RWPE2 (cell line): Measurements from ENCODE around the gene MRM1.

ENCODE experiments used
- ATAC-seq: fragments of 200-7000 bp; cut with Tn5 transposase; 3 replicates; pipeline ENCODE4 v1.9.1; 2021; ENCODE audit warnings: low read depth
- DNase-seq: peaks from one replicate; pipeline ENCODE4 v3.0.0-alpha.2; 2020; ENCODE audit warnings: low spot score
- H3K27ac ChIP-seq: fragments of 450-650 bp; 2 replicates; pipeline ENCODE4 v1.5.1; 2017; ENCODE audit warnings: mild to moderate bottlenecking; ENCODE audit not compliant: poor library complexity, severe bottlenecking
- H3K27me3 ChIP-seq: fragments of 250-450 bp; sonication (Bioruptor Pico); 2 replicates; pipeline ENCODE4 v1.5.1; 2021; ENCODE audit warnings: mild to moderate bottlenecking, moderate library complexity; ENCODE audit not compliant: insufficient read depth, poor library complexity, severe bottlenecking
- H3K36me3 ChIP-seq: fragments of 250-450 bp; sonication (Bioruptor Pico); 2 replicates; pipeline ENCODE4 v1.5.1; 2020; ENCODE audit warnings: low read depth, mild to moderate bottlenecking, moderate library complexity
- H3K4me1 ChIP-seq: fragments of 250-450 bp; sonication (Bioruptor Pico); 2 replicates; pipeline ENCODE4 v1.5.1; 2021; ENCODE audit warnings: mild to moderate bottlenecking, moderate library complexity; ENCODE audit not compliant: insufficient read depth, poor library complexity, severe bottlenecking
- H3K4me3 ChIP-seq: fragments of 250-450 bp; sonication (Bioruptor Pico); 2 replicates; pipeline ENCODE4 v1.5.1; 2021; ENCODE audit warnings: mild to moderate bottlenecking, moderate library complexity; ENCODE audit not compliant: severe bottlenecking
- H3K9me3 ChIP-seq: fragments of 250-450 bp; sonication (Bioruptor Pico); 2 replicates; pipeline ENCODE4 v1.5.1; 2021; ENCODE audit warnings: mild to moderate bottlenecking, moderate library complexity; ENCODE audit not compliant: severe bottlenecking
- TF ChIP-seq, protein P1 (sequence below): fragments of 450-650 bp; IDR thresholded peaks from one replicate; pipeline ENCODE4 v1.5.1; 2017; ENCODE audit warnings: mild to moderate bottlenecking, moderate library complexity; ENCODE audit not compliant: poor library complexity, severe bottlenecking

The MRM1 gene

DNA sequence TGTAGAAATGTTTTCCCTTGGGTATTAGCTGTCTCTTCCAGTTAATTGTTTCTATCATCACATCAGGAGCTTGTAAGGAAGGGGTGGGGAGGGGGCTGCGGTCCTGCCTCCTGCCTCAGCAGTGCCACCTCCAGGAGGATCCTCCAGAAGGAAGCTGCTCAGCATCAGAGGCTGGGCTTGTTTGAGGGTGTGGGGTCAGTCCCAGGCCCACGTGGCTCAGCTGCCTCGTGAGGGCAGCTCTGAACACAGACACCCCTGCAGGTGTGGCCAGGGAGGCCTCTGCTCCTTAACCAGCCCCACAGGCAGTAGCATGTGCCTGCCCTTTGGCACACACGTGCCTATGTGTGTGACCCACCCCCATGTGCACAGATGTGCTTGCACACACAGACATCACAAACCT lies 46.3 kb downstream of the MRM1 start:
- DNase-seq, result no peak
- 0 out of 3 replicates have a peak, but pooled peaks have one; percentile 29 for ATAC-seq
- H3K4me1 ChIP-seq, result no peaks in the 10 kb centered on the region
- H3K27ac ChIP-seq, result no peak overlapping the region
- TF ChIP-seq, protein P1, sequence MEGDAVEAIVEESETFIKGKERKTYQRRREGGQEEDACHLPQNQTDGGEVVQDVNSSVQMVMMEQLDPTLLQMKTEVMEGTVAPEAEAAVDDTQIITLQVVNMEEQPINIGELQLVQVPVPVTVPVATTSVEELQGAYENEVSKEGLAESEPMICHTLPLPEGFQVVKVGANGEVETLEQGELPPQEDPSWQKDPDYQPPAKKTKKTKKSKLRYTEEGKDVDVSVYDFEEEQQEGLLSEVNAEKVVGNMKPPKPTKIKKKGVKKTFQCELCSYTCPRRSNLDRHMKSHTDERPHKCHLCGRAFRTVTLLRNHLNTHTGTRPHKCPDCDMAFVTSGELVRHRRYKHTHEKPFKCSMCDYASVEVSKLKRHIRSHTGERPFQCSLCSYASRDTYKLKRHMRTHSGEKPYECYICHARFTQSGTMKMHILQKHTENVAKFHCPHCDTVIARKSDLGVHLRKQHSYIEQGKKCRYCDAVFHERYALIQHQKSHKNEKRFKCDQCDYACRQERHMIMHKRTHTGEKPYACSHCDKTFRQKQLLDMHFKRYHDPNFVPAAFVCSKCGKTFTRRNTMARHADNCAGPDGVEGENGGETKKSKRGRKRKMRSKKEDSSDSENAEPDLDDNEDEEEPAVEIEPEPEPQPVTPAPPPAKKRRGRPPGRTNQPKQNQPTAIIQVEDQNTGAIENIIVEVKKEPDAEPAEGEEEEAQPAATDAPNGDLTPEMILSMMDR, result no peak
- H3K27me3 ChIP-seq, result peaks cover 33% of the 10 kb centered on the region
- H3K4me3 ChIP-seq, result no peak overlapping the region
- no peaks in the 10 kb centered on the region for H3K9me3 ChIP-seq
- no peaks in the 10 kb centered on the region for H3K36me3 ChIP-seq

DNA sequence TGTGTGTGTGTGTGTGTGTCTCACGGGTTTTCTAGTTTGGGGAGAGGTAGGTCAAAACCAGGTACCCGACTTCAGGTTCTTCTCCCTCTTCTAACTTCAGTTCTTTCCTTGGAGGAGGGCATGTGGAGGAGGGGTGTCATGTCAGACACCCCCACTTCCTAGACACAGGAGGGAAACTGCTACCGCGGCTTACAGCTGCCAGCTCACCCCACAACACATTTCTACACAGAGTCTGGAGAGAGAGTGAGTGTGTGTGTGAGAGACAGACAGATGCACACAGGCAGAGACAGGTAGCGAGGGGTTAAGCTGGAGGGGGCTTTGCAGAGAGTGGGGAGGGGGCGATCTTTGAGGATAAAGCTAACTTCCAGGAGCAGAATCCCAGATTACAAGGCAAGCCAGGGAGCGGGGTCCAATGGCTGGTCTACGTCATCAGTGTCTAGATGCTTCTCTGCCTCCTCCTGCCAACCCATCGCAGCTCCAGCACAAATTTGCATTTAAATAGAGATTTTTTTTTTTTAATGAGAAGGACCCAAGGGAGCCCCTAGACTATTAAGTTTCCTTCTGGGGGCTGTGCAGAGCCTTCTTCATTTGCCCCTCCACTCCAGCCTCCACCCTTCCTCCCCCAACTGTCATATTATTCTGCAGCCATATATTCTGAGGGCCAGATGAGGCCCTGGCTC lies 48.9 kb downstream of the MRM1 start:
- H3K4me1 ChIP-seq, result no peaks in the 10 kb centered on the region
- TF ChIP-seq, protein P1, result no peak
- no peak for DNase-seq
- H3K27me3 ChIP-seq, result peaks cover 13% of the 10 kb centered on the region
- ATAC-seq, result no peak
- H3K27ac ChIP-seq, result no peak overlapping the region
- no peak overlapping the region for H3K4me3 ChIP-seq
- no peaks in the 10 kb centered on the region for H3K9me3 ChIP-seq
- H3K36me3 ChIP-seq, result no peaks in the 10 kb centered on the region

DNA sequence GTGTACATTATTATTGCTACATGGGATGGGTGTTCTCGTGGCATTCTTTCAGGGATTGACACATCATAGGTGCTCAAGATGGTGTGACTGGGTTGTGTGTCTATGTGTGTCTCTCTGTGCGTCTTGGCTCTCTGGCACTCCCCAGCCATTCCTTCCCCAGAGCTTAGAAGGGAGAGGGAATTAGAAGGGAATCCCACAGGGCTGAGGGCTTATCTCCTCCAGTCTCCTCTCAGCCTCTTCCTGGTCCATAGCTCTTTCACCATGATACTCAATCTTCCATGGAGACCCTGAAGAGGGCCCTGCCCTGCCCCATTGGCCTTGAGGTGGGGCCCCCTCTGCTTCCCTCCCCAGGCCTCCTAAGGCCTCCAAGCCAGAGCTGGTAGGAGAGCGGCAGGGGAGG lies 52.0 kb downstream of the MRM1 start:
- Histone ChIP-seq H3K4me3 (no peak overlapping the region), H3K9me3 (no peaks in the 10 kb centered on the region), H3K27ac (no peak overlapping the region), H3K36me3 (no peaks in the 10 kb centered on the region), H3K4me1 (no peaks in the 10 kb centered on the region), H3K27me3 (peaks cover 21% of the 10 kb centered on the region)
- no peak for ATAC-seq
- TF ChIP-seq, protein P1, result no peak
- DNase-seq, result no peak

DNA sequence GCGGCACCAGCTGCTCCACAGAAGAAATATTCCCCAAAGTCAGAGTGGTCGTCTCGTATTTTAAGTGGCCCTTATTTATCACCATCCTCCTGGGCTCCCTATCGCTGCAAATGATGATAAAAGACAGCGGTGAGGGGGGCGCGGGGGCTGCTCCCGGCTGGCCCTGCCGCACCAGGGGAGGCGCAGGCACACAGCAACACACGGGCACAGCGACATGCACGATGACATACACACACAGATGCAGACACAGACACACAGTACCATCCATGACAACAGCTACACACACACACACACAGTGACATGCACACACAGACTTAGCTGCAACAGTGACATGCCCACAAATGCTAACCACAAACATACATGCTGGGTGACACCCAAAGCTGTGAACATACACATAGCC lies 52.5 kb downstream of the MRM1 start:
- Histone ChIP-seq H3K27me3 (peaks cover 22% of the 10 kb centered on the region), H3K36me3 (no peaks in the 10 kb centered on the region), H3K9me3 (no peaks in the 10 kb centered on the region), H3K27ac (no peak overlapping the region), H3K4me1 (no peaks in the 10 kb centered on the region), H3K4me3 (no peak overlapping the region)
- ATAC-seq (no peak), DNase-seq (no peak)
- TF ChIP-seq, protein P1, result no peak

DNA sequence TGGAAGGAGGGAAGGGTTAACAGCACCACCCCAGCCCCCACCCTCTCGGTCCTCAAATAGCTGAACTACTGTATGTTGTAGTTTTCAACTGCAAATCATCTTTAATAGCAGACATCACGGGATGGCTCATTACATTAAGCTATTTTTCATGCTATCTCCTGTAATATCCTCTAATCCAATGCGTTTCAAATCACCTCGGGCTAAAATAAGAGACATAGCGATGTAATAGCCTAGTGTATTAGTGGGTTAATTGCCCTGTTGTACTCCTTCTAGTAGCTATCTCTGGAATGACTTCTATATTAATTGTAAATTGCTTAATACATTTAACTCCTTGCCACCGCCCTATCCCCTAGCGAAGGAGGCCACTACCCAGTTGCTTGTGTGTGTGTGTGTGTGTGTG lies 54.3 kb downstream of the MRM1 start:
- H3K9me3 ChIP-seq, result no peaks in the 10 kb centered on the region
- H3K4me3 ChIP-seq, result no peak overlapping the region
- H3K27me3 ChIP-seq, result peaks cover 29% of the 10 kb centered on the region
- H3K4me1 ChIP-seq, result no peaks in the 10 kb centered on the region
- TF ChIP-seq, protein P1, result no peak
- ATAC-seq, result no peak
- H3K36me3 ChIP-seq, result no peaks in the 10 kb centered on the region
- no peak overlapping the region for H3K27ac ChIP-seq
- no peak for DNase-seq
